ENCODE measurements around the gene STON2. TPM values are rescaled to one million over a fixed set of nuclear protein-coding genes. Genes with fewer than 3 reads are reported as not detected.

Gene STON2
- total RNA-seq, 4 donors from 2014 or later, result 12.5 to 21.8 (median 16.1) TPM

DNA sequence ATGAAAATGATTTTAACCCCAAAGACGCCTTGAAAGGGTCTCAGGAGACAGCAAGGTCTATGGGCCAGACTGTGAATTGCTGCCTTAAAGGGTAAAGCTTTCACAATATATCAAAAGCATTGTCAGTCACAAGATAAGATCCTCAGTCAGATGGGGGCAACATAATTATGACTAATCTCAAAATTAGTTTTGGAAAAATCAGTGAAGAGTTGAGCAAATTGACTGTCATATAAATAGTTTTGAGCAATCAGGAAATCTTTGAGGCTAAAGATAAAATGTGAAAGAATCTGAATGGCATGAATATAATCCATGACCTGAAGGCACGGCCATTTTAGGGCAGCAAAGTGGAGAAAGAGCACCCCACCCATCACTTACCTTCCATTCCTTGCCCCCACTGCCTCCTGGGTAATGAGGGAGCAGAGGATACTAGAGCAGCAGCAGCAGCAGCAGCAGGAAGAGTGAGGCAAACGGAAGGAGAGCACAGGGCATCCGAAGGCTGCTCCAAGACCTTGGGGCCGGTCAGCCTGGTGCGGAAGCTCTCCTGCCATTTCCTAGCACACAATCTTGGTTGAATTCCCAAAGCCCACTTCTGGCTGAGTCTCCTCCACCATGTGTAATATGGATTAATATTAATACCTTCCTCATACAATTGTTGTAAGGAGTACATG is 7.0 kb downstream of the STON2 start:
- 61 to 72% methylated on average over 6 of the region's 6 CpGs for WGBS, 2 donors
- no peak for DNase-seq (ENCODE audit: low spot score in 2 of 2)
- intact Hi-C loops (cut with DNase I; ENCODE audit: low total_unique reads), result no loop called here
- TF ChIP-seq POLR2A (IDR thresholded peaks at IDR 0.05), result no peak
- no peak for TF ChIP-seq CTCF (IDR thresholded peaks at IDR 0.05)
- no peak overlapping the region for H3K4me3 ChIP-seq (ENCODE audit: low read depth, poor library complexity, severe bottlenecking)

- 85 to 90% methylated on average over 5 of the region's 5 CpGs for WGBS, 2 donors
- TF ChIP-seq POLR2A (IDR thresholded peaks at IDR 0.05) (no peak), CTCF (IDR thresholded peaks at IDR 0.05) (no peak)
- DNase-seq (ENCODE audit: low spot score in 2 of 2), result no peak
- intact Hi-C loops (cut with DNase I; ENCODE audit: low total_unique reads), result no loop called here
- H3K4me3 ChIP-seq (ENCODE audit: low read depth, poor library complexity, severe bottlenecking), result no peak overlapping the region
Observed at GRCh38 chr14:81392052-81392451, 8.1 kb downstream of the STON2 start.

DNA sequence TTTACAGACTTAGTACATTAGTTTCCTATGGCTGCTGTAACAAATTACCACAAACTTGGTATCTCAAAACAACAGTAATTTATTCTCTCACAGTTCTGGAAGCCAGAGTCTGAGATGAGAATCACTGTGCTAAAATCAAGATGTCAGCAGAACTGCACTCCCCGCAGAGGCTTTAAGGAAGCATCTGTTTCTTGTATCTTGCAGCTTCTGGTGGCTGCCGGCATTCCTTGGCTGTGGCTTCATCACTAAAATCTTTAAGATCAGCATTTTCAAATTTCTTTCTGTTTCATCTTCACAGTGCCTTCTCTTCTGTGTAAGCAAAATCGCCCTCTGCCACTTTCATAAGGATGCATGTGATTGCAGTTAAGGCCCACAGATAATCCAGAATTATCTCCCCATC is 9.4 kb downstream of the STON2 start:
- intact Hi-C loops (cut with DNase I; ENCODE audit: low total_unique reads), result no loop called here
- TF ChIP-seq CTCF (IDR thresholded peaks at IDR 0.05) (no peak), POLR2A (IDR thresholded peaks at IDR 0.05) (no peak)
- 63 to 73% methylated on average over 3 of the region's 3 CpGs for WGBS, 2 donors

DNA sequence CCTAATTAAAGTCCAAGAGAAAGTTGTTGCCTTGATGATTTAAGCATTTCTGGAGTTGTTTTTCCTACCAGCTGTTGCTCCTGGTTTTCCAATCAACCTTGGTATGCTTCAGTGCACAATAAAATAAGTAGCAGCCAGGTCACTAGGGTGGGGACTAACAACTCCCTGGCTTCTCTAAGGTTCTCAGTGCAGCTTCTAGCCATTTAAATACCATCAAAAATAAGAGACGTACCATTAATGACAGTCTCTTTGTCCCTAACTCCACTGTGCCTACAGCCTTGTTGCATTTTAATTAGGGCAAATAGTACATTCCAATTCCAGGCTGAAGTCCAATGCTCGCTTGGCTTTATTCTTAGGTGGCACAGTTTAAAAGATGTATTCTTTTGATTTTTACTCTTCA is 11.8 kb downstream of the STON2 start:
- no peak for DNase-seq (ENCODE audit: low spot score in 2 of 2)
- no peak overlapping the region for H3K4me3 ChIP-seq (ENCODE audit: low read depth, poor library complexity, severe bottlenecking)
- intact Hi-C loops (cut with DNase I; ENCODE audit: low total_unique reads), result no loop called here
- TF ChIP-seq CTCF (IDR thresholded peaks at IDR 0.05) (no peak), POLR2A (IDR thresholded peaks at IDR 0.05) (no peak)
- WGBS, 2 donors, result 45 to 68% methylated on average over 2 of the region's 2 CpGs

More for the DNA sequence above, 9.4 kb downstream of the STON2 start:
- no peak overlapping the region for H3K4me3 ChIP-seq (ENCODE audit: low read depth, poor library complexity, severe bottlenecking)
- DNase-seq (ENCODE audit: low spot score in 2 of 2), result no peak

GRCh38 chr14:81386290-81386745 is 13.8 kb downstream of the STON2 start:
- intact Hi-C loops (cut with DNase I; ENCODE audit: low total_unique reads), result no loop called here
- WGBS, 2 donors, result 81 to 83% methylated on average over 4 of the region's 4 CpGs
- no peak overlapping the region for H3K4me3 ChIP-seq (ENCODE audit: low read depth, poor library complexity, severe bottlenecking)
- no peak for DNase-seq (ENCODE audit: low spot score in 2 of 2)
- TF ChIP-seq CTCF (IDR thresholded peaks at IDR 0.05) (no peak), POLR2A (IDR thresholded peaks at IDR 0.05) (no peak)

DNA sequence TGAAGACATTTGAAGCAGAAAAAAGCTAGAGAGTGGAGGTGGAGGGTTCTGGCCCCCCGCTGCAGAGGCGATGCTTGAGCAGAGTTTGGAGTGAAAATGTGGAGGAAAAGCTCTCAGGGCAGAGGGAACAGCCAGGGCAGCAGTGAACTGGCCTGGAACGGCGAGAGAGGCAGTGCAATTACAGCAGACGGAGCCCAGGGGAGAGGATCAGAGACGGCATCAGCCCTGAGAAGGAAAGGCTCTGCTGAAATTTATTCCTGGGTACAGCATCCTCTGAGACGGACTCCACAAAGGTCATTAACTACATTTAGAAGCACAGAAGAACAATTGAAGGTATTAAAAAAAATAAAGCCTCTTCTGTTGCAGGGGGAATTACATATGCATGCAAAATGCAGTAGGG is 14.2 kb downstream of the STON2 start:
- WGBS, 2 donors, result 90 to 92% methylated on average over 7 of the region's 7 CpGs
- no peak for DNase-seq (ENCODE audit: low spot score in 2 of 2)
- H3K4me3 ChIP-seq (ENCODE audit: low read depth, poor library complexity, severe bottlenecking), result no peak overlapping the region
- intact Hi-C loops (cut with DNase I; ENCODE audit: low total_unique reads), result no loop called here
- TF ChIP-seq CTCF (IDR thresholded peaks at IDR 0.05) (no peak), POLR2A (IDR thresholded peaks at IDR 0.05) (no peak)
